CD8-positive, alpha-beta memory T cell (primary cell): Measurements from ENCODE around the gene TMC2. TPM values are rescaled to one million over a fixed set of nuclear protein-coding genes. Genes with fewer than 3 reads are reported as not detected.

Experiments
- CTCF ChIA-PET: fragments of 350-600 bp; sonication (Branson Sonifier 250); formaldehyde crosslinking; loops from one replicate; lab custom pipeline; 2021; ENCODE audit warnings: antibody characterized with exemption; lab: Charles Lee
- POLR2A ChIA-PET: fragments of 350-600 bp; sonication (Branson Sonifier 250); formaldehyde crosslinking; loops from one replicate; lab custom pipeline; 2021; ENCODE audit warnings: antibody characterized with exemption; lab: Charles Lee
- DNase-seq, 5 donors: peaks; one replicate each; pipeline versions ENCODE4 v3.0.0 to v3.0.0-alpha.2; 2020 to 2022; ENCODE audit warnings: mixed read lengths in 1 of 5
- H3K27ac ChIP-seq: one replicate; pipeline ENCODE4 v1.7.0; 2013; ENCODE audit warnings: low read depth, mild to moderate bottlenecking, low read length, moderate library complexity
- H3K27me3 ChIP-seq: 2 replicates; pipeline ENCODE4 v1.7.0; 2013; ENCODE audit warnings: low read length, mild to moderate bottlenecking; ENCODE audit not compliant: insufficient read depth, poor library complexity, severe bottlenecking
- H3K36me3 ChIP-seq: 2 replicates; pipeline ENCODE4 v1.7.0; 2013; ENCODE audit warnings: mild to moderate bottlenecking, low read length, moderate library complexity; ENCODE audit not compliant: insufficient read depth
- H3K4me1 ChIP-seq: 2 replicates; pipeline ENCODE4 v1.7.0; 2013; ENCODE audit warnings: mild to moderate bottlenecking, low read length, moderate library complexity; ENCODE audit not compliant: insufficient read depth
- H3K4me3 ChIP-seq: 2 replicates; pipeline ENCODE4 v1.7.0; 2013; ENCODE audit warnings: mild to moderate bottlenecking, low read length
- H3K9me3 ChIP-seq: 2 replicates; pipeline ENCODE4 v1.7.0; 2013; ENCODE audit warnings: mild to moderate bottlenecking, low read length
- H3K27ac Mint-ChIP-seq, 8 donors: one replicate each; pipeline ENCODE4 v1.8.0; 2020 to 2021; ENCODE audit warnings: mixed read lengths in 8 of 8, mild to moderate bottlenecking in 6 of 8, inconsistent platforms in 3 of 8, moderate library complexity in 3 of 8
- H3K27me3 Mint-ChIP-seq, 2 donors: one replicate each; pipeline ENCODE4 v1.8.0; 2020 to 2021; ENCODE audit warnings: mixed read lengths in 2 of 2, mild to moderate bottlenecking in 1 of 2, moderate library complexity in 1 of 2
- H3K36me3 Mint-ChIP-seq, 3 donors: one replicate each; pipeline ENCODE4 v1.8.0; 2020 to 2021; ENCODE audit warnings: mixed read lengths in 3 of 3, inconsistent platforms in 1 of 3, mild to moderate bottlenecking in 1 of 3
- H3K4me1 Mint-ChIP-seq, 3 donors: one replicate each; pipeline ENCODE4 v1.8.0; 2020 to 2021; ENCODE audit warnings: mixed read lengths in 3 of 3, inconsistent platforms in 1 of 3, mild to moderate bottlenecking in 1 of 3
- H3K4me3 Mint-ChIP-seq, 7 donors: one replicate each; pipeline ENCODE4 v1.8.0; 2020 to 2021; ENCODE audit warnings: mixed read lengths in 7 of 7, mild to moderate bottlenecking in 6 of 7, moderate library complexity in 4 of 7, inconsistent platforms in 2 of 7
- H3K9me3 Mint-ChIP-seq, 5 donors: one replicate each; pipeline ENCODE4 v1.8.0; 2020 to 2022; ENCODE audit warnings: mixed read lengths in 5 of 5, mild to moderate bottlenecking in 3 of 5, moderate library complexity in 2 of 5, inconsistent platforms in 1 of 5
- polyA plus RNA-seq: library from polyadenylated mRNA; unstranded; fragments of 300-500 nt; fragmentation: Illumina TruSeq; gene quantifications from one replicate; pipeline ENCODE4 v1.2.3, GENCODE V29; 2021
- total RNA-seq, 2 experiments: library from RNA; stranded (reverse); gene quantifications; one replicate each; pipeline ENCODE4 v1.2.3, GENCODE V29; 2021

TMC2 gene
- total and polyA plus RNA-seq, 3 experiments from 2014 or later = not detected

- ChIA-PET POLR2A (no interaction called here), CTCF (no interaction called here)
- peaks cover 16 to 91% (median 40%) of the 10 kb centered on the region in 3 donors for H3K36me3 Mint-ChIP-seq
- peaks cover 15% of the 10 kb centered on the region for H3K4me1 ChIP-seq
- no peak overlapping the region for H3K4me3 ChIP-seq
- H3K9me3 Mint-ChIP-seq = no peaks in the 10 kb centered on the region
- H3K4me3 Mint-ChIP-seq = peak overlapping the region in 1 of 7 donors; percentile 76
- H3K9me3 ChIP-seq = no peaks in the 10 kb centered on the region
- peaks cover 0 to 2% of the 10 kb centered on the region in 2 donors for H3K27me3 Mint-ChIP-seq
- no peak for DNase-seq
- peaks cover 23 to 39% (median 31%) of the 10 kb centered on the region in 3 donors for H3K4me1 Mint-ChIP-seq
- peaks cover 78% of the 10 kb centered on the region for H3K36me3 ChIP-seq
- H3K27ac Mint-ChIP-seq = peak overlapping the region in 2 of 8 donors; percentile 74 to 82
- no peaks in the 10 kb centered on the region for H3K27me3 ChIP-seq
- H3K27ac ChIP-seq = no peak overlapping the region
Observed at GRCh38 chr20:2659547-2659946, 123.2 kb downstream of the TMC2 start.

GRCh38 chr20:2663364-2663886, 127.1 kb downstream of the TMC2 start:
- Mint-ChIP-seq H3K36me3 (peaks cover 0 to 52% (median 19%) of the 10 kb centered on the region in 3 donors), H3K9me3 (no peaks in the 10 kb centered on the region), H3K4me3 (peak overlapping the region; percentile 84 to 99 (median 90)), H3K4me1 (peaks cover 17 to 29% (median 26%) of the 10 kb centered on the region in 3 donors), H3K27ac (peak overlapping the region; percentile 91 to 99 (median 95)), H3K27me3 (peaks cover 0 to 2% of the 10 kb centered on the region in 2 donors)
- DNase-seq = no peak
- H3K4me3 ChIP-seq = peak overlapping the region; percentile 91
- ChIA-PET CTCF (interaction anchor here (1.5 to 3.3 kb wide), 2 partner anchors 11 to 141 kb away, joined by 6 to 21 read pairs; partner anchors contain the start of gene NOP56), POLR2A (interaction anchor here (3.5 kb wide), 1 partner anchor 10 kb away, joined by 70 read pairs; the partner anchor contains the start of gene NOP56)
- peaks cover 13% of the 10 kb centered on the region for H3K4me1 ChIP-seq
- no peaks in the 10 kb centered on the region for H3K27me3 ChIP-seq
- peak overlapping the region; percentile 78 for H3K27ac ChIP-seq
- peaks cover 39% of the 10 kb centered on the region for H3K36me3 ChIP-seq
- no peaks in the 10 kb centered on the region for H3K9me3 ChIP-seq

- Histone ChIP-seq H3K4me1 (peaks cover 13% of the 10 kb centered on the region), H3K4me3 (peak within 1 kb of the TSS; percentile 91), H3K27me3 (no peaks in the 10 kb centered on the region), H3K36me3 (peaks cover 33% of the 10 kb centered on the region), H3K27ac (peak within 1 kb of the TSS; percentile 78), H3K9me3 (no peaks in the 10 kb centered on the region)
- peak within 1 kb of the TSS; percentile 84 to 99 (median 90) for H3K4me3 Mint-ChIP-seq
- H3K27ac Mint-ChIP-seq = peak within 1 kb of the TSS; percentile 91 to 99 (median 95)
- peak; percentile 85 to 93 (median 89) for DNase-seq
- H3K4me1 Mint-ChIP-seq = peaks cover 17 to 29% (median 26%) of the 10 kb centered on the region in 3 donors
- ChIA-PET CTCF (interaction anchor here (0.8 to 3.3 kb wide), 4 partner anchors 12 to 142 kb away, joined by 4 to 21 read pairs (median 5); partner anchors contain the start of gene NOP56), POLR2A (interaction anchor here (0.7 to 3.5 kb wide), 5 partner anchors 10 to 194 kb away, joined by 3 to 70 read pairs (median 5); partner anchors contain the start of genes NOP56, PCED1A, SNRPB and VPS16)
- peaks cover 0 to 46% (median 19%) of the 10 kb centered on the region in 3 donors for H3K36me3 Mint-ChIP-seq
- no peaks in the 10 kb centered on the region for H3K9me3 Mint-ChIP-seq
- no peaks in the 10 kb centered on the region for H3K27me3 Mint-ChIP-seq
Observed at GRCh38 chr20:2663887-2664719, 127.7 kb downstream of the TMC2 start, which contains the start of gene IDH3B. Gene IDH3B, minus strand, starts transcription at chr20:2664216. Its CDS starts 28 bp downstream, at chr20:2664188.

GRCh38 chr20:2671977-2672376, 135.6 kb downstream of the TMC2 start:
- no peaks in the 10 kb centered on the region for H3K36me3 Mint-ChIP-seq
- no peak overlapping the region for H3K4me3 ChIP-seq
- H3K36me3 ChIP-seq = no peaks in the 10 kb centered on the region
- no peak for DNase-seq
- no peaks in the 10 kb centered on the region for H3K4me1 Mint-ChIP-seq
- ChIA-PET POLR2A (no interaction called here), CTCF (interaction anchor here (1.1 kb wide), 1 partner anchor 15 kb away, joined by 3 read pairs; no protein-coding TSS in a partner anchor)
- no peaks in the 10 kb centered on the region for H3K4me1 ChIP-seq
- no peak overlapping the region for H3K27ac ChIP-seq
- H3K4me3 Mint-ChIP-seq = no peak overlapping the region
- peaks cover 2 to 15% of the 10 kb centered on the region in 2 donors for H3K27me3 Mint-ChIP-seq
- no peaks in the 10 kb centered on the region for H3K9me3 Mint-ChIP-seq
- no peaks in the 10 kb centered on the region for H3K9me3 ChIP-seq
- no peaks in the 10 kb centered on the region for H3K27me3 ChIP-seq
- no peak overlapping the region for H3K27ac Mint-ChIP-seq

- H3K27me3 Mint-ChIP-seq = peaks cover 2 to 15% of the 10 kb centered on the region in 2 donors
- POLR2A ChIA-PET = no interaction called here
- no peak overlapping the region for H3K27ac Mint-ChIP-seq
- no peak overlapping the region for H3K4me3 Mint-ChIP-seq
- H3K9me3 Mint-ChIP-seq = no peaks in the 10 kb centered on the region
- no peaks in the 10 kb centered on the region for H3K4me1 Mint-ChIP-seq
- Histone ChIP-seq H3K4me3 (no peak overlapping the region), H3K36me3 (no peaks in the 10 kb centered on the region), H3K4me1 (no peaks in the 10 kb centered on the region), H3K27me3 (no peaks in the 10 kb centered on the region), H3K27ac (no peak overlapping the region), H3K9me3 (no peaks in the 10 kb centered on the region)
- no peaks in the 10 kb centered on the region for H3K36me3 Mint-ChIP-seq
- DNase-seq = no peak
- CTCF ChIA-PET = interaction anchor here (1.9 kb wide), 1 partner anchor 148 kb away, joined by 6 read pairs; no protein-coding TSS in a partner anchor
Observed at GRCh38 chr20:2672446-2672845, 136.1 kb downstream of the TMC2 start.

GRCh38 chr20:2673453-2673852, 137.1 kb downstream of the TMC2 start:
- no peak for DNase-seq
- ChIA-PET POLR2A (no interaction called here), CTCF (interaction anchor here (0.7 to 1.9 kb wide), 3 partner anchors 79 to 1128 kb away, joined by 3 to 6 read pairs (median 3); no protein-coding TSS in a partner anchor)
- peaks cover 2 to 19% of the 10 kb centered on the region in 2 donors for H3K27me3 Mint-ChIP-seq
- no peak overlapping the region for H3K27ac Mint-ChIP-seq
- H3K36me3 Mint-ChIP-seq = no peaks in the 10 kb centered on the region
- Histone ChIP-seq H3K27ac (no peak overlapping the region), H3K36me3 (no peaks in the 10 kb centered on the region), H3K27me3 (no peaks in the 10 kb centered on the region), H3K4me3 (no peak overlapping the region), H3K4me1 (no peaks in the 10 kb centered on the region), H3K9me3 (no peaks in the 10 kb centered on the region)
- H3K4me3 Mint-ChIP-seq = no peak overlapping the region
- H3K9me3 Mint-ChIP-seq = no peaks in the 10 kb centered on the region
- H3K4me1 Mint-ChIP-seq = no peaks in the 10 kb centered on the region

- Mint-ChIP-seq H3K4me1 (no peaks in the 10 kb centered on the region), H3K27ac (peak overlapping the region in 1 of 8 donors; percentile 27), H3K27me3 (peaks cover 8 to 41% of the 10 kb centered on the region in 2 donors), H3K36me3 (no peaks in the 10 kb centered on the region), H3K9me3 (no peaks in the 10 kb centered on the region), H3K4me3 (no peak overlapping the region)
- no peak overlapping the region for H3K27ac ChIP-seq
- ChIA-PET CTCF (no interaction called here), POLR2A (no interaction called here)
- DNase-seq = no peak
- no peaks in the 10 kb centered on the region for H3K9me3 ChIP-seq
- no peaks in the 10 kb centered on the region for H3K4me1 ChIP-seq
- H3K27me3 ChIP-seq = no peaks in the 10 kb centered on the region
- no peak overlapping the region for H3K4me3 ChIP-seq
- H3K36me3 ChIP-seq = no peaks in the 10 kb centered on the region
Observed at GRCh38 chr20:2680046-2680445, 143.7 kb downstream of the TMC2 start.
